HG02943 (cell line): Measurements from ENCODE around the gene VPS26A.
"Not testable (repeated sequence)": the region's sequence is repeated elsewhere in the genome, so short reads cannot be mapped to it uniquely, and the experiment has no call there.

Experiments used
- ATAC-seq: cut with Tn5 transposase; IDR thresholded peaks from one replicate; pipeline ENCODE4 v1.9.1; 2021; ENCODE audit warnings: mild to moderate bottlenecking, low read depth, moderate library complexity; ENCODE audit not compliant: unreplicated experiment

VPS26A gene

DNA sequence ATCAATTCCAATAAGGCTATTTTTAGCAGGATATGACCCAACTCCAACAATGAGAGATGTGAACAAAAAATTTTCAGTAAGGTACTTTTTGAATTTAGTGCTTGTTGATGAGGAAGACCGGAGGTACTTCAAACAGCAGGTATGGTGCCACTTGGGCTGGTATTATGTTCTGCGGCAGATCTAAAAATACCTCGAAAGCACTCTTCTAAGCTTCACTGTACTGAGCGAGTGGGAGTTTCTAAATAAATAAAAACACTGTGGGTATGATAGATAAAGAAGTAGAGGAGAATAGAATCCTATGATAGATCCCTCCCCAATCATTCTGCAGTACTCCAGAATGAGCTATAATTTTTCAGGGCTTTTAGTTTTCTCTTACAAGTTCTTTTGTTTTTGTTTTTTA lies 44.5 kb downstream of the VPS26A start:
- no peak for ATAC-seq

GRCh38 chr10:69172241-69172982 lies 48.4 kb downstream of the VPS26A start:
- no peak for ATAC-seq

DNA sequence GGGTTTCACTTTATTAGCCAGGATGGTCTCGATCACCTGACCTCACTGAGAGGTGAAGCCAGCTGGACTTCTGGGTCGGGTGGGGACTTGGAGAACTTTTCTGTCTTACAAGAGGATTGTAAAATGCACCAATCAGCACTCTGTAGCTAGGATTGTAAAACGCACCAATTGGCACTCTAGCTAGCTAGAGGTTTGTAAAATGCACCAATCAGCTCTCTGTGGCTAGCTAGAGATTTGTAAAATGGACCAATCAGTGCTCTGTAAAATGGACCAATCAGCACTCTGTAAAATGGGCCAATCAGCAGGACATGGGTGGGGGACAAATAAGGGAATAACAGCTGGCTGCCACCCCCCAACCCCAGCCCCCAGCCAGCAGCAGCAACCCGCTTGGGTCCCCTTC lies 51.3 kb downstream of the VPS26A start:
- not testable (repeated sequence) for ATAC-seq

DNA sequence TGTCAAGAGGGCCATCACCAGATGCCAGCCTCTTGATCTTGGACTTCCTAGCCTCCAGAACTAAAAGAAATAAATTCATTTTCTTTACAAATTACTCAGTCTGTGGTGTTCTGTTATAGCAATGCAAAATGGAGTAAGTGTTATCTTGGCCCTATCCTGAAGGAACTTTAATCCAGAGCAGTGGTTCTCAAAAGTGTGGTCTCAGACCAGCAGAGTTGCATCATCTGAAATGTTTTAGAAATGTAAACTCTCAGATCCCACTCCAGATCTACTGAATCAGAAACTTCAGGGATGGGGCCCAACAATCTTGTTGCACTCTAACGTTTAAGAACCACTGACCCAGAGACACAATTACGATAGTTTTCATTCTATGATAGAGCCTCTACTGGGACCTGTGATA lies 52.8 kb downstream of the VPS26A start:
- no peak for ATAC-seq

DNA sequence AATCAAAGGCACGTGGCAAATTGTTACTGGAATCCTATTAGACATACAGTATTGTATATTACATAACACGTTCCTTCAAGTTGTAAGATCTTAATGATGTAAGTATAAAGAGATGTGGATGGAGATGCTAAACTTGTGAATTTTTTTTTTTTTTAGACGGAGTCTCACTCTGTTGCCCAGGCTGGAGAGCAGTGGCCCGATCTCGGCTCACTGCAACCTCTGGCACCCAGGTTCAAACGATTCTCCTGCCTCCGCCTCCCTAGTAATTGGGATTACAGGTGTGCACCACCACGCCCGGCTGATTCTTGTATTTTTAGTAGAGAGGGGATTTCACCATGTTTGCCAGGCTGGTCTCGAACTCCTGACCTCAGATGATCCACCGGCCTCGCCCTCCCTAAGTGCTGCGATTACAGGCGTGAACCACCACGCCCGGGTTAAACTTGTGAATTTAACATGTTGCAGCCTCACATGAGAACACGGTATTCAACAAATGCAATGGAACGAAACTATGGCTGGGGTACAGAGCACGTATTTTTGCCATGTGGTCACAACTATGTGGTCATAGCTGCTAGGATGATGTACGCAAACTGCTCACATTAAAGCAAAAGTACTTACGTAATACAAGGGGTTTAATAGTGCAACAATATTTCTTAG lies 55.2 kb downstream of the VPS26A start:
- ATAC-seq: no peak

GRCh38 chr10:69179743-69180524 lies 56.0 kb downstream of the VPS26A start, which contains the start of gene SUPV3L1:
Gene SUPV3L1, plus strand, starts transcription at chr10:69180234. Its CDS starts 58 bp downstream, at chr10:69180292.
- peak; percentile 83 for ATAC-seq

DNA sequence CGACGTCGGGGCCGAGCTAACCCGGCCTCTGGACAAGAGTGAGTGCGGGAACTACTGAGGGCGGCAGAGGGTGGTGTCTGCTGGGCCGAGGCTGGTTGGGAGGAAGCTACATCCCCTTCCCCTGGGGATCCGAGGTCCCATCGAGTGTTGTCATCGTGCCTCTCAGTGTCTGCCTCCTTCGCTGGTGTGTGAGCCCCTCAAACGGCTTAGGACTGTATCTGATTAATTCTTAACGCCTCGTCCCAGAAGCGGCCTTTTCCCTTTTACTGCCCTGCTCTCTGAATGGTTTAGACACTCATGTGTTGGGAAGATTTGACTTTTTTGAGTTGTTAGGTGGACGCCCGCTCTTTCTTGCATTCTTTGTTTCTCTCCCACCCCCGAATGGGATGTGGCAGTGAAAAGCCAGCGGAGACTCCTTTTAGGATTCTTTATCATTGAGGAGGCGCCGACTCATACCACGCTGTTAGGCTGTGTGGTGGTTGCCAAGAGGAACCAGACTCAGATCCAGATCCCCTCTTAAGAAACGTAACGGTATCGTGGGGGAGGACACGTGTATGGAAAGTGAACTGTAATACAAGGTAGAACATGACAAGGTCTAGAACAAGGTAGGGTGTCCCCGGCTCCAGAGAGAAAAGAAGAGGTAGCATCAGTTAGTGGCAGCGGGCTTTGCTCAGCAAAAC lies 56.7 kb downstream of the VPS26A start:
- no peak for ATAC-seq

DNA sequence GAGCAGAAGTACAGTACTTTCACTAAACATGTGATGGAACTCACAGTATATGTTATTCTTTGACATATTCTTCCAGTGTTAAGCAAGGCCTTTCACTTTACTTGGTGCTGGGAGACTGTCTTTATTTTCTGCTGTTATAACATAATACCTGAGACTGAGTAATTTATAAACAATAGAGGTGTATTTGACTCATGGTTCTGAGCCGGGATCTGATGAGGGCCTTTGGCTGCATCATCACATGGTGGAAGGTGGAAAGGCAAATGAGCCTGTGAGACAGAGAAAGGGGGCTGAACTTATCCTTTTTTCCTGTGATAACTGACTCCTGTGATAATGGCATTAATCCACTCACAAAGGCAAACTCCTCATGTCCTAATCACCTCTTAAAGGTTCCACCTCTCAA lies 57.5 kb downstream of the VPS26A start:
- ATAC-seq: no peak

- no peak for ATAC-seq
These were observed 58.0 kb downstream of the VPS26A start for GRCh38 chr10:69182005-69182404.

- no peak for ATAC-seq
These were observed 62.5 kb downstream of the VPS26A start for GRCh38 chr10:69186524-69186923.

DNA sequence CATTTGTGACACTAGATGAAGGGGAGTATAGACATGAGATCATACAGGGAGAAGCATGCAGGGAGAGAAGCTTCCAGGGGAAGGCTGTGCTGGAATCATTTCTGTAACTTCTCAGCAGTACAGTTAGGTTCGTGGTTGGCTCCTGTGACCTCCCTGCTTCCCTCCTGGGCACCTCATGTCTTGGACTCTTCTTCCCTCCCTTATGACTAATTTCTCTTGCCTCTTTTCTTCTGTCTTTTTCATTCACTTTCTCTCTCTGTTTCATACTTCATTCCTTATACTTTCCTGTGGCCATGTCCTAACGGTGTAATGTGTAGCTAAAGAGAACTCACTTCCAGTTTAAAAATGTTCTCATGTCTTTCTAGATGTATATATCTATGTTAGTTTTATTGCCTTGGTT lies 77.1 kb downstream of the VPS26A start:
- no peak for ATAC-seq

DNA sequence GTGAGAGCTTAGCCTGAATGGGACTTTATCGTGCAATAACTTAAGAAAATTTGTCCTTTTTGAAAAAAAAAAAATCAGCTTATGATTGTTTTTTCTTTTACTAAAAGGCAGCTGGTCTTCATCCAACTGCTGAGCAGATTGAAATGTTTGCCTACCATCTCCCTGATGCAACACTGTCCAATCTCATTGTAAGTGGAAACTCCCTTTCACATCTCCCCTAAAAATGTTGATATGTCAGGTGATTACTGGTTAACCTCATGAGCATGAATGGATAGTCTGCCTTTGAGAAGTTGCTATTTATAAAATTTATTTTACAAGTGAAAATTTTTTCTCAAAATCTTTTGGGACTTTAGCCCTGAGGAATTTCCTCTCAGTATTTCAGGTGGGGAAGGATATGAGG lies 78.4 kb downstream of the VPS26A start:
- no peak for ATAC-seq

GRCh38 chr10:69208761-69209160 lies 84.8 kb downstream of the VPS26A start:
- no peak for ATAC-seq

DNA sequence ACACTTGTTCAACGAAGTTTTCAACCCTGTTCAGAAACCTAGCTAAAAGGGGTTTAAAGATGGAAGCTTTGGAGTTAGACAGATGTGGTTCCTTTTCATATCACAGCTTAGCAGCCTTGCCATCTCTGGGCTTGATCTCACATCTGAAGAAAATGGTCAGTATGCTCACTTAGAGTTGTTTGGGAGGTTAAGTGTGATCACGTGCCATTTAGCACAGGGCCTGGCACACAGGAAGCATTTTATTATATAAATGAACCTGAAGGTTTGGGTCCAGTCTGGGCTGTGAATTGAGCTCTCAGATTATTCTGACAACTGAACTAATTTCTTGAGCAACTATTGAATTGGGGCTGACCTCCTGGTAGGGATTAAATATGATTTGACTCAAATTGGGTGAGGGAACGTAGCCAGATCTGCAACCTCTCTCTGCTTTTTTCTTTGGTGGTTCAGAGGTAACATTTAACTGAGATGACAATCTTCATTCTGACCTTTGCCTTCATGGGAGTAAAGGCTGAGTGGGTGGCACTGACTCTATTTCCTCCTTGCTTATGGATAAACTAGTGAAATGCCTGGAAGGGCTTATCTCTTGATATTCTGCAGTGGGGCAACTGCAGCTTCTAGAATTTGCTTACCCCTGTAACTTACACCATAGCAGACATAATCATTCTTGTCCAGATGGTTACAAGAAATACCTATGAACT lies 86.0 kb downstream of the VPS26A start:
- no peak for ATAC-seq

DNA sequence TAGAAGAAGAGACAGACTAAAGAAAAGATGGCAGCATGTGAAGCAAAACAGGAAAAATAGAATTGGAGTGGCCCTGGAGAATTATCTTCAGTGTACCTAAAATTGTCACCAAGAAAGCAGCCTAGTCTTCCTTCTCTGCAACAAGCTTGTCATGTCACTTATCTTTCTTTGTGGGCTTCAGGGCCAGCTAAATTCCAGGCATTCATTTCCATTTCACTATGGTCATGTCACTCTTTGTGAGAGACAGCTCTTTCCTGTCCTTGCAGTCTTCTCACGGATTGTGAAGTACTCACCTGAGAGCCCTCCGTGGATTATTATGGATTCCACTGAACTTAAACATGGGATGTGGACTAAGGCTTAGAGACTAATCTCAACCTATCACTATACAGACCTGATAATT lies 87.1 kb downstream of the VPS26A start:
- no peak for ATAC-seq

- no peak for ATAC-seq
These were observed 87.5 kb downstream of the VPS26A start for GRCh38 chr10:69211524-69211923.

GRCh38 chr10:69213591-69214311 lies 89.8 kb downstream of the VPS26A start:
- ATAC-seq: no peak

DNA sequence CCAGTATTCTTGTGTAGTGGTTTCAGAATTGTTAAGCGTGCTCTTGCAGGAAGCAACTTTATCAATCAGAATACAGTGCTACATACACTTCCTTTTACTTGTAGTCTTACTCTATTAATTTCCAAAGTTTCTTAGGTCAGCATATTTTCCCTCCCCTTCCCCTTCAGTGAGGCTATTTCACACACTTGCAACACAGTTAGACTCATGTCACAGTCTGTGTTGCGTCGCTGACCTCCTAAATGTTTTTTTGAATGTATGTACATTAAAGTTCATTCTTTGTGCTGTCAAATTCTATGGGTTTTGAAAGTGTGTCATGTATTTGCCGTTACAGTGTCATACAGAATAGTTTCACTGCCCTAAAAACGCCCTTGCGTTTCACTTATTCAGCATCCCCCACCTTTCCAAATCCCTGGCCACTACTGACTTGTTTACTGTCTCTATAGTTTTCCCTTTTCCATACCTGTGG lies 90.7 kb downstream of the VPS26A start:
- no peak for ATAC-seq

DNA sequence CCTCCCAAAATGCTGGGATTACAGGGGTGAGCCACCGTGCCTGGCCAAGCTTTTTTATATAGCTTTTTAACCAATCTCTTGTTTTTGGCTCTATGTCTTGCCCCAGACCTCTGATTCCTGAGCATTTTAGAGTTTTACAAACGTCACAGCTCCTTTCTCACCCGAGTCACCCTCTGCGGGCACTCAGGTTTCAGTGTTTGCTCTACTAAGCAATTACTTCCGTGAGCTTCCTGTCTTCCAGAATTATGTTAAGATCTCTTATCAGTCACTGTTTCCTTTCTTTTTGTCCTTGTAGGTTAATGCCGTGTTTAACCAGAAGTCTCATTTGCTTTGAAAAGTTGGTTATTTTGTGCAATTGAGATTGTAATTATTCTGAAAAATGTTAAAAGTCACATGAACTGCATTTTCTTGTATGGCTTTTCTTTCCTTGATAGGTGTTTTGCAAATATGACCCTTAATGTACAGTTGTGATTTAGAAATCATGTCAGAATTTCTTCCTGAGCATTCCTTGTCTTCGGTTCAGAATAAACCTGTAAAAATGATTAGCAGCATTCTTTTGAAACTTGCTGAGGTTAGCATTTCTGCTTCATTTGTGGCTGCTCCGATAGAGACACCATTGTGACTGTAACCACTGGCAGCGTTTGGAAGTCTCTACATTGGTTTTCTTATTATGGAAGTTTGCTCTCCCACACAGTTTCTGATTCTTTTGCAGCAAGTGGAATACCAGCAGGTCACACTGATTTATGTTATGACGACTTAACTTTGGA lies 91.6 kb downstream of the VPS26A start:
- no peak for ATAC-seq
